ENCODE measurements around the gene FRK.
"Not testable (repeated sequence)": the region's sequence is repeated elsewhere in the genome, so short reads cannot be mapped to it uniquely, and the experiment has no call there.

The FRK gene

DNA sequence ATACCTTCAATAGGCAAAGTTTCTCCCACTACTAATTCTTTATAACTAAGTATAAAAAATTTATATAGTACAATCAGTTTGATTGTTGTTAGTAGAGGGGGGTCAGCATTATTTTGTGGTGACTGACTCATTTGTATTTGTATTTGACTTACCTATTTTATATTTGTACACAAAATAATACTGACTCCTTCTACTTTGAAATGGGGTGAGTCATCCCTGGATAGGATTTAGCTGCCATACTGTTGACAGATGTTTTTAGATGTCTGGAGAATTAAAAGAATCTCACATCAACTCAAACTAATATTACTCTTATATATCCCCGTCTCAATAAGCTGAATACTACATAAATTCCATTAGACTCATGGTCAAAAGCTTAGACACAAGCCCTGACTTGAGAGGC is 114.9 kb downstream of the FRK start:
- DNase-seq (ENCODE audit: low read depth, low spot score) = no peak

DNA sequence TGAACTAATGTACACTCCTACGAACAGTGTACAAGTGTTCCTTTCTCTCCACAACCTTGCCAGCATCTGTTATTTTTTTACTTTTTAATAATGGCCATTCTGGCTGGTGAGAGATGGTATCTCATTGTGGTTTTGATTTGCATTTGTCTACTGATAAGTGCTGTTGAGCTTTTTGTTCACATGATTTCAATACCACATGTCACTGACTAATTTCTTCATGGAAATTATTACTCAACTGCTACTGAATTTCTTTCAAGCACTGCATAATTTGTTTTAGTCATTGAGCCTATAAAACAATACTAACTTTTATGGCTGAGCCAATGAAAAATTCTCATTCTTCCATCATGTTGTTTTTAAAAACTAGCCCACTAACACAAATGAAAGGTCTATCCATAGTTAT is 115.4 kb downstream of the FRK start:
- no peak for DNase-seq (ENCODE audit: low read depth, low spot score)

DNA sequence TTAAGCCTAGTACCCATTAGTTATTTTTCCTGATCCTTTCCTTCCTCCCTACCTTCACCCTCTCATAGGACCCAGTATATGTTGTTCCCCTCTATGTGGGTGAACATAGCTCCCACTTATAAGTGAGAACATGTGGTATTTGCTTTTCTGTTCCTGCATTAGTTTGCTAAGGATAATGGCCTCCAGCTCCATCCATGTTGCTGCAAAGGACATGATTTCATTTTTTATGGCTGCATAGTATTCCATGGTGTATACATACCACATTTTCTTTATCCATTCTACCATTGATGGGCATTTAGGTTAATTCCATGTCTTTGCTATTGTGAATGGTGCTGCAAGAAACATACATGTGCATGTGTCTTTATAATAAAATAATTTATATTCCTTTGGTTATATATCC is 115.9 kb downstream of the FRK start:
- not testable (repeated sequence) for DNase-seq (ENCODE audit: low read depth, low spot score)

DNA sequence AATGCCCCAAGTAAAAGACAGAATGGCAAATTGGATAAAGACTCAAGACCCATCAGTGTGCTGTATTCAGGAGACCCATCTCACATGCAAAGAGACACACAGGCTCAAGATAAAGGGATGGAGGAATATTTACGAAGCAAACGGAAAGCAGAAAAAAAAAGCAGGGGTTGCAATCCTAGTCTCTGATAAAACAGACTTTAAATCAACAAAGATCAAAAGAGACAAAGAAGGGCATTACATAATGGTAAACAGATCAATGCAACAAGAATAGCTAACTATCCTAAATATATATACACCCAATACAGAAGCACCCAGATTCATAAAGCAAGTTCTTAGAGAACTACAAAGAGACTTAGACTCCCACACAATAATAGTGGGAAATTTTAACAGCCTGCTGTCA is 123.2 kb downstream of the FRK start:
- not testable (repeated sequence) for DNase-seq (ENCODE audit: low read depth, low spot score)

DNA sequence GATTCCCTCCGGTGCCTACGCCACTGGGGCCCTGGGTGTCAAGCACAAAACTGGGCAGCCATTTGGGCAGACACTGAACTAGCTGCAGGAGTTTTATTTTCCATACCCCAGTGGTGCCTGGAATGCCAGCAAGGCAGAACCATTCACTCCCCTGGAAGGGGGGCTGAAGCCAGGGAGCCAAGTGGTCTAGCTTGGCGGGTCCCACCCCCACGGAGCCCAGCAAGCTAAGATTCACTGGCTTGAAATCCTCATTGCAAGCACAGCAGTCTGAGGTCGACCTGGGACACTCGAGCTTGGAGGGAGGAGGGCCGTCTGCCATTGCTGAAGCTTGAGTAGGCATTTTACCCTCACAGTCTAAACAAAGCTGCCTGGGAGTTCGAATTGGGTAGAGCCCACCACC is 125.3 kb downstream of the FRK start:
- no peak for DNase-seq (ENCODE audit: low read depth, low spot score)

DNA sequence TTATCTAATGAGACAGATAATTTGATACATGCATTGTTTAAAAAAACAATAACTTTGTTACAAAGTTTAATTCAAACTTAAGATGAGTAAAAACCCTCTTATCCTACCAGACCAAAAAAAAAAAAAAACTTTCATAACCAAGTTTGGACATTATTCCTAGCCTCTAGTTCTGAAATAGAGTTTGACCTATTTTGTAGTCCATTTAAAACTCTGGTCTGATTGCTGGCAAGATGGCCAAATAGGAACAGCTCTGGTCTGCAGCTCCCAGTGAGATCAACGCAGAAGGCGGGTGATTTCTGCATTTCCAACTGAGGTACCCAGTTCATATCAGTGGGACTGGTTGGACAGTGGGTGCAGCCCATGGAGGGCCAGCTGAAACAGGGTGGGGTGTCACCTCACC is 125.9 kb downstream of the FRK start:
- no peak for DNase-seq (ENCODE audit: low read depth, low spot score)

DNA sequence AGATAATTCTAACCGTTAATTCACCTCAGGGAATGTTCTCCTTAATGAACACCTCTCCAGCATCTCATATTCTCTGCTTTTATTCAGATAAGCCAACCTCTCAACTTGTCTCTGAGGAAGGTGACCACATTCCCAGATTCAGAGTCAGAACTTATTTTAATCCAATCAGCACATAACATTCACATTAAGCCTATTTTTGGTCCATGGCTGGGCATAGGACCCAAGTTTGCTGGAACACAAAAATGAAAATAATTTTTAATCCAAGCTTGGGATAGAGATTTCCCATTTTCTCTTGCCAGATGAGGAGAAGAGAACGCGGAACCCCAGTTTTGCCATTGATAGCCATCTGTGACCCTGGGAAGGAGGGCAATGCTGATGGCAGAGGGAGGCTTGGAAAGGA is 126.5 kb downstream of the FRK start:
- DNase-seq (ENCODE audit: low read depth, low spot score) = no peak

DNA sequence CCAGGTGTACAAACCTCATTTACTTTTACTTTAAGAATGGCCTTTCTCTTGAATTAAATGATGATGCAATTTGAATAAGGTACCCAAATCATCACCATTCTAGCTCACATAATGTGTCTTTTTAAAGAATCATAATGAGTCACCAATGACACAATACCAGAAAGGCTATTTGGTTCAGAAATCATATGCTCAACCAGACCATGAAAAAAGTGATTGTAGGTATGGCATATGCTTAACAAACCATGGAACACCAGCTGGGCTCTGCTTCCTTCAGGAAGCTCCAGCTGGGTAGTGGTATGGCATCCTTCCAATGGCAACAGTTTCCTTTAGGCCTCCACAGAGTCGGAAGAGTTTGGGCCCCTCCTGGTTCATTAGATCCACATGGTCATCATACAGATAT is 128.2 kb downstream of the FRK start:
- DNase-seq (ENCODE audit: low read depth, low spot score) = peak; percentile 100

DNA sequence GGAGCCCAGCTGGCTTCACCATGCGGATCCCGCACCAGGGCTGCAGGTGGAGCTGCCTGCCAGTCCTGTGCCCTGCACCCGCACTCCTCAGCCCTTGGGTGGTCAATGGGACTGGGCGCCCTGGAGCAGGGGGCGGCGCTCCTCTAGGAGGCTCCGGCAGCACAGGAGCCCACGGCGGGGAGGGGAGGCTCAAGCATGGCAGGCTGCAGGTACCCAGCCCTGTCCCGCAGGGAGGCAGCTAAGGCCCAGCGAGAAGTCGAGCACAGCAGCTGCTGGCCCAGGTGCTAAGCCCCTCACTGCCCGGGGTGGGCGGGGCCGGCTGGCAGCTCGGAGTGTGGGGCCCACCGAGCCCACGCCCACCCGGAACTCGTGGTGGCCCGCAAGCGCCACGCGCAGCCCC is 132.7 kb downstream of the FRK start:
- DNase-seq (ENCODE audit: low read depth, low spot score) = not testable (repeated sequence)

DNA sequence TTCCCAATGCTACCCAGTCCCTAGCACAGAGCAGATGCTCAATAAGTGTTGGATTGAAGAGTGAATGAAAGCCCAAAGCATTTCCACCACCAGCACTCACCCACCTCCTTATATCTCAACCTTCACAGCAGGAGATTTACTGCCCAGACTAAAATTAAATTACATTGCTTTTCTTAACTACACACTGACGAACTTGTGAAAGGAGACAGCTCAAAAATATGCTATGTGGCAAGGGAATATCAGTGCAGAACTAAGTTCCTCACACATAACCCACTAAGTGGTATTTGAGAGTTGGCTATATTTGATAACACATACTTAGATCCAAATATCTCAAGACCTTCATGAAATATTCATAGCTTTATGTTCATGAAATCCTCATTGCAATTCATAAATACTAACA is 137.7 kb downstream of the FRK start:
- no peak for DNase-seq (ENCODE audit: low read depth, low spot score)

DNA sequence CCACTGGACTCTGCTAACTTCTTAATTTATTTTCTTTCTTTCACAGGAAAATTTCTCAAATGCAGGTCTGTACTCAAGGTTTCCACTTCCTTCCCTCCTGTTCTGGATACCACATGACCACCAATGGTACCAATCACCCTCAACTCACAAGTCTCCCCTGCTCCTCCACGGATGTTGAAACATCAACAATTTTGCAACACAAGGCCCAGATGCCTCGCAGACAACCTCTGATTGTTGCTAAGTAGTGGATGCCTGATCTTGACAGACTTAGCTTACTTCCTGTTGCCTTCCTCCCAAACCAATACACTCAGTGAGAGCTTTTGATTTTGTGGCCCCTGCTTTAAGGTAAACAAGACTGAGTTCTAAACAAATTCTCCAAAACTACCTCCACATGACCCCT is 146.6 kb downstream of the FRK start:
- no peak for DNase-seq (ENCODE audit: low read depth, low spot score)

DNA sequence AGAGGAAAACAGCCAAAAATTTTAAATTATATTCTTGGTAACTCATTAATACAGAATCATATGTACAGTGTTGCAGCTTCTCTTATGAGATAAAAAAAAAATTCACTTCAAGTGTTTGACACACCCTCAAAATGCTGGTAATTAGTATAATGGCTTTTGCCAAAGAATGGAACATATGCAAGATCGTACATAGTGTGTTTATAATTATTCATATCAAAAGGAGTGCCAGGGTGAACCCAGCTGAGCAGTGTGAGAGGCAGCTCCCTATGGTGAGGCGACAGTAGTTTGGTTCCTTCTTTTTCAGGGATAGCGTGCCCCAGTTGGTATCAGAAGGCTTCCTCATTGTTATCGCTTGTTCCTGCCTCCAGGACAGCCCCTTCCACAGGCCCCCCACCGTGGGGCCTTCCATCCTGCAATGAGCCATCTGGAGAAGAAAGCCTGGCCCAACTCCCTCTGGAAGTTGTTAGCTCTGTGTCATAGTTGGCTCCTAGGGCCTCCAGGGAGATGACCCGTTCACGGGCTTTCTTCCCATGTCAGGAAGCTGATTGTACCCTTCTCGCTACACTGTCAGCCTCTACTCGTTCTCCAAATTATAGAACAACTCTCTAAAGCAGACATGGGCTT is 150.7 kb downstream of the FRK start:
- no peak for DNase-seq (ENCODE audit: low read depth, low spot score)

DNA sequence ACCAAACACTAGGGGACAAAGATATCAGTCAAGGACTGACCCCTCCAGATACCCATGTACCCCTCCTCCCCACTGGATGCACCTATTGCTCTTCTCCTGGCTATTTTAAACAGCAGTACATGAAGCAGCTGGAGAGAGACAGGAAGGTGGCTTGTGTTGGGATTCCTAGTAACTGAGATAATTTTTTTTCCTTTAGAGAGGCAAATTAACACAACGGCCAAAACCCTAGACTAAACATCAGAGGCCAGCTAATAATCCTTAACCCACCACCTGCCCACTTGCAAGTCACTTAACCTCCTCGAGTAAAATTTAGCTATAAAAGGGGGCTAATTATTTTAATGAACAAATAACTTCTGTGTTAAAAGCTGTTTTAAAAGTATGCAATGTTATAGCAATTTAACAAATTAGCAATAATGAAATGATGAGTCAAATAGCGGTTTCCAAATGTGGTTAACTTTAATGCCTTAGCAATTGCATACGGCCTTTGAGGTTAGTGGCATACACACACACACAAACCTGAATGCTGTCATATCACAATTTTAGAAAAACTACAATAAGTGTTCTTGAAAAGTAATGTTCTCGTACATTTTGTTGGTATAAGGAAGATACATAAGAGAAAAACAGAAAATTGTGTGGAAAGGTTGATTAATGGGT is 151.7 kb downstream of the FRK start:
- no peak for DNase-seq (ENCODE audit: low read depth, low spot score)

DNA sequence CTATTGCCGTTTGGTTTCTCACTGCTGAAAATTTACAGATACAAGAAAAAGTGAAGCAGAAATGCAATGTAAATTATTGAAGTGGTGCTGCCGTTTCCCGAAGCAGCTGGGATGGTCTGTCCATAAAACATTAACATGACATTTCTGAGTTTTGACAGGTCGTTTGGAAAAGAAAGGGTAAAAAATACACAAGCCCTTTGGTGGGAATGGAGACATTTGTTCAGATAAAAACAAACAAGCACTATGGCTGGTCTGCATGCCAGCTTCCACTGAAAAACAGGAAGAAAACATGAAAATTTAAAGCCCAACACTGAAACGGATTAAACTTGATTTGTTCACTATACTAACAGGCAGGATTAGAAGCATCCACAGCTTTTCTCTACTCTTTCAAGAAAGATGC is 155.2 kb downstream of the FRK start:
- DNase-seq (ENCODE audit: low read depth, low spot score) = no peak

DNA sequence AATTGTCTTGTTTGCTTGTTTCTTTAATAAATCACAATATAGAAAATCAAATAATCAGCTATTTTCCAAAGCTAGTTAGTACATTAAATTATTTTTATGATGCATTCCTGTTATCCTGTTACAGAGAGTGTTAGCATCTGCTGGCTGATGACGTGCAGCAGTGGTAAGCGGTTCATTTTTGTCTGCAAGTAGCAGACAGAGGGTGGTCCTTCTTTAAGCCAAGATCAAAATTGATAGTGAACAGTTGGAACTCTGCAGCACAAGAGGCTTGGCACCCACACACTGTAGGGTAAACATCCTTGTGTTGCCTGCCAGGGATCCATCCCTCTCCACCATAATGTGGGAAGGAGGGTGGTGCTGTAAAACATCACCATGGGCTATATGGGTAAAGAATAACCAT is 158.3 kb downstream of the FRK start:
- no peak for DNase-seq (ENCODE audit: low read depth, low spot score)

DNA sequence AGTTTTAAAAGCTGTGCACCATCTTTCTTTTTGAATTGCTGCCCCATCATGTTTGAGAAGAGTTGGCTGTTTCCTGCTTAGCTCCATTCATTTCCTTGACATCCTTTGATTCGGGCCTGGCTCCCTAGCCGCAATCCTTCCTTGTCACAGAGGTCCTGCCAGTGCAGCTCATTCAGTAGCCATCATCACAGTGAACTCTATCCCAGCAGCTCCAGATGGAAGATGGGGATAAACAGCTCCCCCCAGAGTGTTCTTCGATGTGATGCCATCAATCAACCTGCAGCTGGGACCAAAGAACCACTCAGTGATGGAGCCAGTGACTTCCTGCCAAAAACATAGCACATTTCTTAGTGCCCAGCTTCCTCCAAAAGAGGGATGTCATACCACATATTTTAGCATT is 158.8 kb downstream of the FRK start:
- no peak for DNase-seq (ENCODE audit: low read depth, low spot score)

DNA sequence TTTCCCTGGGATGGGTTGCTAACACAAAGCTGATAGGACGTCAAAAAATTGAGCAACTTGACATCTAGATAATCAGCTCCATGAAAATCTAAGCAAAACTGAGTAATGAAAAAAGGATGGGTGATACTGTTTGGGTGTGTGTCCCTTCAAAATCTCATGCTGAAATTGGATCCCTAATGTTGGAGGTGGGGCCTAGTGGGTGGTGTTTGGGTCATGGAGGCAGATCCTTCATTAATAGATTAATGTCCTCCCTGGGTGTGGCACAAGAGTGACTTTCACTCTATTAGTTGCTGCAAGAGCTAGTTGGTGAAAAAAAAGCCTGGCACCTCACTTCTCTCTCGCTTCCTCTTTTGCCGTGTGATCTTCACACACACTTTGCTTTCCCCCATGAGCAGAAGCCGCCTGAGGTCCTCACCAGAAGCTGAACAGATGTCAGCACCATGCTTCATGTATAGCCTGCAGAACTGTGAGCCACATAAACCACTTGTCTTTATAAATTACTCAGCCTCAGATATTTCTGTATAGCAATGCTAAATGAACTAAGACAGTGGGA is 160.9 kb downstream of the FRK start:
- no peak for DNase-seq (ENCODE audit: low read depth, low spot score)

DNA sequence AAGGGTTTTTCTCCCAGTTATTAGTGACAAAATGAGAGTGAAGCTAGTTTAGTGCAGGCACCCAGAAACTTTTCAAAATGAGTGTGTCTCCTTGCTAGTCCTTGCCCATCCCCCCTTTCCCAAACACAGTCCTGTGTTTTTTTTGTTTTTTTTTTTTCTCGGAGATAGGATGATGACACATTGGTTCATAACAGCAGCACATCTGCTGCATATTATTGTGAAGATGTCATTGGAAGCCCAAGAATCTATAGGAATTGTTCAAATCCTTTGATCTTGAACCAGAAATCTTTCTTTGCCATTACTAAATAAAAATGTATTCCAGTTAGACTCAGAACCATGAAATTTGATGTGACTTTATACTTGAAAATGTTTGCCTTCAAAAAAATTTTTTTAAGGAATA is 162.4 kb downstream of the FRK start:
- no peak for DNase-seq (ENCODE audit: low read depth, low spot score)

DNA sequence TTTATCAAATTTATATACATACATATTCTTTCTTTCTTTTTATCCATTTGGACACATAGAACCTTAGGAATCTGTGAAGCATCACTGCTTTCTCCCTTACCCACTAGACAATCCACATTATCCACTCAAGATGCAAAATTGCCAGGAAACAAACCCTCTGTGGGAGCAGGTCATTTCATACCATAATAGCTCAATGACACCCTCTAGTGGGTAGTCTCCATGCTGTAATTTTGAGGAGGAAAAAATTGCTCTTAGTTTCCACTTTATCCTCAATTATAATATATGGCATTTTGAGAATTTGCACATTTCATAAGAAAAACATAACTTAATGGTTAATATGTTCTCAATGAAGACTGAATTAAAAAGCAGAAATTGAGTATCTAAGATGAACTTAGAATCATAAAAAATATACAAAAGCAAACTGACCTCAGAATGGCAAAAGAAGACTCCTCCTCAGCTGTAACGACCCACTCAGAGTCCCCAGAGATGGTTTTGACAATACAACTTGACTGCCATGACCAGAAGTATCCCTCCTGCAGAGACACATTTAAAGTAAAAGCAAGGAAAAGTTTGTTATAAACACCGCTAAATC is 164.1 kb downstream of the FRK start:
- peak; percentile 26 for DNase-seq (ENCODE audit: low read depth, low spot score)

DNA sequence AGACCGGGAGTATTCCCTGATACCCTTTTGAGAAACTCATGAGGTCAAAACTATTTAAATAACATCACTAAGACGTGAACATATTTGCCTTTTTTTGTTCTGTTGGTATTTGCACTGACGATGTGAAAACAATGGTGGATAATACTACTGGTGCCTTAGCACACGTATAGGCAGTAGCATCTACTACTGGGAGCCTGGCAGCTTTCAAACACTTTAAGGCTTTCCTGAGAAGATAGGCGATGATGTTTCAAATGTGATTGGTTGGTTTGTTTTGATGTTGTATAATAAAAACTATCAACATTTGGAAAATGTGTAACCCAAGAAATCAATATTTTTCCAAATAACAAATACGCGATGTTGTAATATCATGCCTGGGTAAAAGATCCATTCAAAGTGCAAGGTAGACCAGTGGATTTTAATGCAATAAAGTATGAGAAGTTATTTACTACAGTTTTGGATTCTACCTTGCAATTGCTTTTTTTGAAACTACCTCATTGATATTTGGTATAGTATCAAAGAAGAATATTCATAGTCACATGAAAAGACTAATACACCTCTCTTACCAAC is 166.2 kb downstream of the FRK start:
- no peak for DNase-seq (ENCODE audit: low read depth, low spot score)

DNA sequence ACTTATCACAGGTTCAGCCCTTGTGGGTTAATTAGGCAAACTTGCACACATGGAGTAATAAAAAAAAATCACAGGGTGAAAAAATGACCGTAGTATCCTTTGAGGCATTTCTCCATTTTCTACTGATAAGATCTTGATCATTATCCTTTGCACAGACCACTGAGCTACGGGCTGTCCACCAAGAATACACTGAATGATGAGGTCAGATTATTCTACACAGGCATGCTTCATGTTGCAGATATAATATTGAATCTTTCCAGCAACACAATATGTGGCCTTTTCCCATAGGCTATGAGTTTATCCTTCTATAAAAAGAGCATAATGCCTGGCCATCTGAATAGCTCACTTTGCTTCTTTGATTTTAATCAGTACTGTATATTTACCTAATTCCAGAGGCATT is 168.9 kb downstream of the FRK start:
- DNase-seq (ENCODE audit: low read depth, low spot score) = no peak

DNA sequence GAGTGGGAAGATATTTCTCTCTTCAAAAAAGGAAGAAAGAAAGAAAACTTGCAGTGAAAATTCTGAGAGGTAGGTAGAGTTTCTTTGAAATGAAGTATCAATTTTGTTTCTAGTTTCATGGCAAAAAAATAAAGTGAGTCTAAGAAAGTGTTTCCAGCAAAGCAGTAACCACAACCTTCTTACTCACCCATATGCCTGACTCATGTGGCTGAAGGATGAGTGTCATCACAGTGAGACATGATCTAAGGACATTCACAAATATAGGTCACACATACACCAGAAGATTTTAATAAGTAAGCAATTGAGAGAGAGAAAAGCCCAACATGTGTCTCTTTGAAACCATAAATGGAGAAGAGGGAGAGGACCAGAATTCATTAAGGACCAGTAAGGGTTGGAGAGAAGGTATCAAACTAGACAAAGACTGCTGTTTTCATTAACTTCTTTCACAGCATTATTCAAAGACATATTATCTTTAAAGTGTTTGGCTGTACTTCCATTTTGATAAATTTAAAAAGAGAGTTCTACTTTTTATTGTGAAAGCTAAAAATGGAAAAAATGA is 169.5 kb downstream of the FRK start:
- DNase-seq (ENCODE audit: low read depth, low spot score) = no peak

DNA sequence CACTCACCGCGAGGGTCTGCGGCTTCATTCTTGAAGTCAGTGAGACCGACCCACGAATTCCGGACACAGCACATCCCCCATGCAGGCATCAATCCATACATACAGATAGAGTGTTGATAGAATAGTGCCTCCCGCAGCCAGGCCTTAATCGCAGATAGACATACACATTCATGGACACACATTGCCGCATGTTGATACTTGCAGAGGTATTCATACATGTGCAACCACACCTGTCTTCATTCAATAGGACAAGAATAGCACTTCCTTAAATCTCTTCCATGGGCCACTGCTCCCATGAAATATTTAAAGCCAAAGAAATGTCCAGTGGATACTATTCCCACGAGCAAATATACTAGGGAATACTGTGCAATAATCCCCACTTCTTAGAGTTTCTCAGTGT is 170.5 kb downstream of the FRK start:
- no peak for DNase-seq (ENCODE audit: low read depth, low spot score)
